Heart right ventricle (tissue), 16 donors: ENCODE results near the gene ILKAP. TPM values are rescaled to one million over a fixed set of nuclear protein-coding genes. Genes with fewer than 3 reads are reported as not detected.

ENCODE experiments used
- ATAC-seq, 8 donors: fragments of 200-7000 bp; cut with Tn5 transposase; one replicate each; pipeline ENCODE4 v1.9.1; 2020; ENCODE audit warnings: mild to moderate bottlenecking in 8 of 8, moderate library complexity in 8 of 8, moderate number of reproducible peaks in 1 of 8
- DNase-seq, 2 donors: peaks; one replicate each; pipeline ENCODE4 v3.0.0-alpha.2; 2020
- H3K27ac ChIP-seq, 10 donors: fragments of 200-600 bp; sonication (generic) in 2 of 10; one replicate each; pipeline versions ENCODE4 v1.5.0 to v1.8.0; 2020 to 2022; ENCODE audit warnings: mild to moderate bottlenecking in 3 of 10
- H3K27me3 ChIP-seq, 7 donors: fragments of 200-600 bp; one replicate each; pipeline ENCODE4 v1.8.0; 2021 to 2022; ENCODE audit warnings: mild to moderate bottlenecking in 2 of 7
- H3K36me3 ChIP-seq, 9 donors: fragments of 200-600 bp; sonication (generic) in 1 of 9; one replicate each; pipeline versions ENCODE4 v1.5.0 to v1.8.0; 2020 to 2022; ENCODE audit warnings: mild to moderate bottlenecking in 2 of 9
- H3K4me1 ChIP-seq, 9 donors: fragments of 200-600 bp; sonication (generic) in 1 of 9; one replicate each; pipeline versions ENCODE4 v1.5.0 to v1.8.0; 2020 to 2022; ENCODE audit warnings: mild to moderate bottlenecking in 4 of 9
- H3K4me3 ChIP-seq, 10 donors: fragments of 200-600 bp; sonication (generic) in 2 of 10; one replicate each; pipeline versions ENCODE4 v1.5.0 to v1.8.0; 2020 to 2022; ENCODE audit warnings: mild to moderate bottlenecking in 7 of 10, moderate library complexity in 2 of 10
- H3K9me3 ChIP-seq, 11 donors: fragments of 200-600 bp in 10 of 11; sonication (generic) in 2 of 11; one replicate each; pipeline versions ENCODE4 v1.5.0 to v1.8.0; 2013 to 2022; ENCODE audit warnings: mild to moderate bottlenecking in 2 of 11, control low read depth in 1 of 11, moderate library complexity in 1 of 11
- WGBS, 2 donors: extraction: QIAGEN DNeasy Blood & Tissue Kit; methylation state at CpG; one replicate each; pipeline ENCODE4 v1.1.7; 2013; ENCODE audit warnings: inconsistent platforms in 1 of 2; 5-methylcytosine and 5-hydroxymethylcytosine counted together
- intact Hi-C, 10 donors: fragments of 100-400 bp; cut with DNase I; formaldehyde crosslinking; loops; one replicate each; pipeline versions ENCODE4 v1.11.1 to v1.14.2; 2022
- polyA plus RNA-seq, 2 donors: library from polyadenylated mRNA; stranded (reverse); fragments of 200-250 nt; gene quantifications; one replicate each; pipeline ENCODE4 v1.2.3, GENCODE V29; 2013
- total RNA-seq, 10 donors: library from RNA; stranded (reverse); fragmentation: NEBNext Ultra II Directional in 3 of 10; extraction: Animal tissue kit (Norgen Biotek cat#: 25700) in 3 of 10; gene quantifications; one replicate each; pipeline versions ENCODE4 v1.2.1 to v1.2.4, GENCODE V29; 2021 to 2023
- TF ChIP-seq, protein P1 (sequence below), 9 donors: fragments of 200-600 bp; sonication (generic) in 2 of 9; IDR thresholded peaks; one replicate each; pipeline versions ENCODE4 v1.5.0 to v1.8.0; 2021 to 2022; ENCODE audit warnings: antibody characterized with exemption in 9 of 9, mild to moderate bottlenecking in 5 of 9, moderate library complexity in 1 of 9
- donor health status: Arrhythmogenic right ventricular cardiomyopathy.
- donor health status: ischemic (EF 13 %, LVEDD 7.1; RV severe dilation, severe dysfunction).
- donor health status: healthy with polysubstance abuse.
- donor health status: DM: no; HTN: yes; CAD: no.
- donor health status: DM: no; HTN: no; CAD: no.
- donor health status: ischemic (EF 25% LVEDD 6.9; RV normal size, moderate dysfunction).
- donor health status: ischemic (EF 25% LVEDD 5.7; RV mildly dilated, moderate dysfunction).
- donor health status: healthy.
- donor health status: DM: yes; HTN: yes; CAD: no.
- donor health status: Ischemic cardiomyopathy.
- donor health status: ischemic (EF 35%, LVEDD 5.7; RV mildly dilated, moderate dysfunction).
- donor health status: nonischemic (EF 11% LVEDD 7.7; RV severe dilation, severe dysfunction).
- donor health status: DM: yes; HTN: yes; CAD: no.
- donor health status: PGD.
- donor health status: ischemic (EF 29% LVEDD 5.4; RV normal size, mild dysfunction).
- donor health status: nonischemic (EF 23%, LVEDD 6.1; RV moderate dilation, normal function).

Gene ILKAP
- total and polyA plus RNA-seq, 12 donors, result 19.6 to 83.9 (median 25.6) TPM

- Histone ChIP-seq H3K9me3 (no peaks in the 10 kb centered on the region), H3K4me1 (peaks cover 0 to 8% (median 0%) of the 10 kb centered on the region in 9 donors), H3K36me3 (no peaks in the 10 kb centered on the region), H3K27ac (no peak overlapping the region), H3K4me3 (no peak overlapping the region), H3K27me3 (no peaks in the 10 kb centered on the region)
- intact Hi-C loops, result no loop called here
- TF ChIP-seq, protein P1, sequence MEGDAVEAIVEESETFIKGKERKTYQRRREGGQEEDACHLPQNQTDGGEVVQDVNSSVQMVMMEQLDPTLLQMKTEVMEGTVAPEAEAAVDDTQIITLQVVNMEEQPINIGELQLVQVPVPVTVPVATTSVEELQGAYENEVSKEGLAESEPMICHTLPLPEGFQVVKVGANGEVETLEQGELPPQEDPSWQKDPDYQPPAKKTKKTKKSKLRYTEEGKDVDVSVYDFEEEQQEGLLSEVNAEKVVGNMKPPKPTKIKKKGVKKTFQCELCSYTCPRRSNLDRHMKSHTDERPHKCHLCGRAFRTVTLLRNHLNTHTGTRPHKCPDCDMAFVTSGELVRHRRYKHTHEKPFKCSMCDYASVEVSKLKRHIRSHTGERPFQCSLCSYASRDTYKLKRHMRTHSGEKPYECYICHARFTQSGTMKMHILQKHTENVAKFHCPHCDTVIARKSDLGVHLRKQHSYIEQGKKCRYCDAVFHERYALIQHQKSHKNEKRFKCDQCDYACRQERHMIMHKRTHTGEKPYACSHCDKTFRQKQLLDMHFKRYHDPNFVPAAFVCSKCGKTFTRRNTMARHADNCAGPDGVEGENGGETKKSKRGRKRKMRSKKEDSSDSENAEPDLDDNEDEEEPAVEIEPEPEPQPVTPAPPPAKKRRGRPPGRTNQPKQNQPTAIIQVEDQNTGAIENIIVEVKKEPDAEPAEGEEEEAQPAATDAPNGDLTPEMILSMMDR (IDR thresholded peaks at IDR 0.05), result no peak
- DNase-seq (no peak), ATAC-seq (no peak)
- WGBS, 2 donors, result 96 to 98% methylated on average over 2 of the region's 2 CpGs
Measured at GRCh38 chr2:238126338-238126737, 77.2 kb downstream of the ILKAP start.

DNA sequence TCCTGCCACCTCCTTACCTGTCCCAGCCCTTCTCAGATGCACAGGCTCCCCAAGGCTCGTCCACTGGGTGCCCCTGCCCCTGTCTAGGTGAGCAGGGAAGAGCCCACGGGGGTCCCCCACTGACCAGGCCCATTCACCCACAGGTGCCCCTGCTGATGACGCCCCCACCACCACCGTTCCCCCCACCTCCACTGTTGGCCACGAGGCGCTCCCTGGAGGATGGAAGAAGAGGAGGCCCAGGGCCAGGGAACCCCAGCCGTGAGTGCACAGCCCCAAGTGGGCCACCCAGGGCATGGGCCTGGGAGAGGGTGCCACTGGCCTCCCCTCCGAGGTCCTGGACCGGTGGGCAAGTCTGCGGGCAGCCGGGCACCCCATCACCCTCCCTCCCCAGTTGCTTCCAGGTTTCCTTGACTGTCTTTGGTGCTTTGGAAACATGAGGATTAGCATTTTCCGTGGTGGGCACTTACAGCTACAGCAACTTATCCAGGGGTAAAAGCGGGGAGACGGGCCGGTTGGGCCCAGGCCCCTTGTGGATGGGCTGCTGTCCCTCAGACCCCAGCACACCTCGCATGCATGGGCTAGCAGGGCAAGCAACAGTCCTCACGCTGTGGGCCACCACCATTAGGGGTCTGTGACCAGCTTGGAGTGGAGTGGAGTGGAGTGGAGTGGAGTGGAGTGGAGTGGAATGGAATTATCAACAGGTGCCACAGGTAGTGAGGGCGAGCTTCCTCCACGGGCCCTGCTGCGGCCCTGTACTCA lies 78.2 kb downstream of the ILKAP start:
- Histone ChIP-seq H3K27me3 (peaks cover 0 to 8% (median 0%) of the 10 kb centered on the region in 7 donors), H3K4me1 (peaks cover 0 to 11% (median 0%) of the 10 kb centered on the region in 9 donors), H3K36me3 (no peaks in the 10 kb centered on the region), H3K4me3 (no peak overlapping the region), H3K9me3 (no peaks in the 10 kb centered on the region), H3K27ac (no peak overlapping the region)
- 89 to 92% methylated on average over 20 of the region's 20 CpGs for WGBS, 2 donors
- DNase-seq, result peak in 1 of 2 donors; percentile 8
- TF ChIP-seq, protein P1 (IDR thresholded peaks at IDR 0.05), result no peak
- intact Hi-C loops, result no loop called here
- no peak for ATAC-seq

GRCh38 chr2:238124488-238125126 lies 78.9 kb downstream of the ILKAP start:
- Histone ChIP-seq H3K27ac (no peak overlapping the region), H3K27me3 (peaks cover 0 to 15% (median 0%) of the 10 kb centered on the region in 7 donors), H3K36me3 (no peaks in the 10 kb centered on the region), H3K9me3 (no peaks in the 10 kb centered on the region), H3K4me3 (no peak overlapping the region), H3K4me1 (peaks cover 0 to 15% (median 0%) of the 10 kb centered on the region in 9 donors)
- 88 to 97% methylated on average over 19 of the region's 19 CpGs for WGBS, 2 donors
- TF ChIP-seq, protein P1 (IDR thresholded peaks at IDR 0.05), result no peak
- ATAC-seq (no peak), DNase-seq (no peak)
- intact Hi-C loops, result no loop called here

DNA sequence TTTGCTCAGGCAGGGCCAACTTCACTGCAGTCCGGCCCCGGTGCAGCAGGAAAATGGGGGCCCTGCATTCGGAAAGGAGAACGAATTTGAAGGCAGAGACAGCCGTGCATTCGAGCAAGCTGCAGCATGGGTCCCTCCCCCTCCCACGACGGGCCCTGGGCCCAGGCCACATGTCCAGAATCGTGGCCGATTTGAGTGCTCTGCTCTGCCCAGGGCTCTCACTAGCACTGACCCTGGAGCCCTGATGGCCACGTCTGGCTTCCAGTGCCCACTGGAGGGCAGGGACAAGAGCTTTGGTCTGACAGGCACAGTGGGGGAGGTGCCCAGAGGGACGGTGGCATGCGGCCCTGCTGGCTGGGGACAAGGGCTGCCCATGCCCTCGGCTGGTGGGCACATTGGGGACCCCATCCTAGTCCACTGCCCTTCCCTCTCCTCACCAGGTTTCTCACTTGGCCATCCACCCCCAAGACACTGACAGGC lies 79.5 kb downstream of the ILKAP start:
- Histone ChIP-seq H3K4me3 (no peak overlapping the region), H3K4me1 (peaks cover 0 to 15% (median 0%) of the 10 kb centered on the region in 9 donors), H3K9me3 (no peaks in the 10 kb centered on the region), H3K36me3 (no peaks in the 10 kb centered on the region), H3K27me3 (peaks cover 0 to 16% (median 0%) of the 10 kb centered on the region in 7 donors), H3K27ac (no peak overlapping the region)
- intact Hi-C loops, result no loop called here
- no peak for ATAC-seq
- TF ChIP-seq, protein P1 (IDR thresholded peaks at IDR 0.05), result no peak
- DNase-seq, result peak in 1 of 2 donors; percentile 8
- 70 to 82% methylated on average over 14 of the region's 14 CpGs for WGBS, 2 donors
